ENCODE results near the gene CIAO3.

Gene CIAO3

GRCh38 chr16:720447-720989 lies 20.3 kb downstream of the CIAO3 start (continued):
- no peak for TF ChIP-seq TRIM28 (IDR thresholded peaks at IDR 0.05; ENCODE audit: borderline replicate concordance, low read length)
- no peak for TF ChIP-seq ZNF133 (tag by site-specific recombination; IDR thresholded peaks at IDR 0.05)
- TF ChIP-seq ZBTB7A (tag by site-specific recombination; IDR thresholded peaks at IDR 0.05; ENCODE audit: low read depth): peak; percentile 74; the same call in 1 of the 2 replicates
- TF ChIP-seq ZNF518A (tag by site-specific recombination; conservative IDR thresholded peaks at IDR 0.05; ENCODE audit: low read depth): no peak
- TF ChIP-seq ZNF362 (tag by site-specific recombination; IDR thresholded peaks at IDR 0.05): no peak
- TF ChIP-seq KLF10 (tag by site-specific recombination; IDR thresholded peaks at IDR 0.05): no peak
- TF ChIP-seq ZNF76 (tag by site-specific recombination; IDR thresholded peaks at IDR 0.05; ENCODE audit: borderline replicate concordance, low read depth): peak; percentile 89
- no peak for TF ChIP-seq KLF7 (tag by site-specific recombination; IDR thresholded peaks at IDR 0.05; ENCODE audit: borderline replicate concordance)
- no peak for TF ChIP-seq SCRT1 (tag by site-specific recombination; IDR thresholded peaks at IDR 0.05; ENCODE audit: borderline replicate concordance)
- peak; percentile 30; the same call in 1 of the 2 replicates for TF ChIP-seq ZNF24 (tag by site-specific recombination; IDR thresholded peaks at IDR 0.05)
- no peak for TF ChIP-seq TSHZ1 (tag by site-specific recombination; IDR thresholded peaks at IDR 0.05; ENCODE audit: borderline replicate concordance)
- no peak for TF ChIP-seq ZNF514 (tag by site-specific recombination; IDR thresholded peaks at IDR 0.05)
- TF ChIP-seq ZNF600 (tag by site-specific recombination; IDR thresholded peaks at IDR 0.05): peak; percentile 88
- no peak for TF ChIP-seq ZNF449 (tag by site-specific recombination; IDR thresholded peaks at IDR 0.05)
- no peak for TF ChIP-seq PRDM6 (tag by site-specific recombination; IDR thresholded peaks at IDR 0.05)
- TF ChIP-seq ZNF610 (tag by site-specific recombination; IDR thresholded peaks at IDR 0.05; ENCODE audit: borderline replicate concordance): no peak
- no peak for TF ChIP-seq ZNF146 (tag by site-specific recombination; IDR thresholded peaks at IDR 0.05)
- TF ChIP-seq ZNF280C (tag by site-specific recombination; IDR thresholded peaks at IDR 0.05): no peak
- TF ChIP-seq KLF8 (tag by site-specific recombination; IDR thresholded peaks at IDR 0.05): no peak; the same call in 1 of the 2 replicates
- 0 out of 2 replicates have a peak, but pooled peaks have one; percentile 52 for TF ChIP-seq ZNF335 (tag by site-specific recombination; conservative IDR thresholded peaks at IDR 0.05)
- no peak for TF ChIP-seq ZNF548 (tag by site-specific recombination; IDR thresholded peaks at IDR 0.05)
- no peak for TF ChIP-seq ZNF585B (tag by site-specific recombination; IDR thresholded peaks at IDR 0.05)
- no peak for TF ChIP-seq ZNF626 (tag by site-specific recombination; IDR thresholded peaks at IDR 0.05)
- TF ChIP-seq ZNF175 (tag by site-specific recombination; IDR thresholded peaks at IDR 0.05): no peak
